HG03175 (cell line): Measurements from ENCODE around the gene METTL3.

ENCODE experiments used
- ATAC-seq: cut with Tn5 transposase; IDR thresholded peaks from one replicate; pipeline ENCODE4 v1.9.1; 2021; ENCODE audit warnings: mild to moderate bottlenecking, moderate library complexity; ENCODE audit not compliant: unreplicated experiment

The METTL3 gene

DNA sequence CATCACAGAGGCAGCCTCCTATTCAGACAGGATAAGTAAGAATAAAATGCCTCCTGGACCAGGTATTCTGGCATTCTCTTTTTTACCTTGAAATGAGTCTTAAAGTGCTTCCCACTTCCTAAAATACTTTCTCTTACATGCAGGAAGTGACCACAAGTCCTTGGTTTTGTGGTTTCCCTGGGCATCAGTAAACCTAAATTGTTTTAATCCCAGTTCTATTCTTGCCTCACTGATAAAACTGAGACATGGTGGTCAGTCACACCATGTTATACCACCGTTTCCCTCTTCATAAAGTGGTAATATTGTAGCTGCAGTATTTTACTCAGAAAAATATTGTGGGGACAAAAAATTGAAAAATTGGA is 16.2 kb upstream of the METTL3 start:
- no peak for ATAC-seq

DNA sequence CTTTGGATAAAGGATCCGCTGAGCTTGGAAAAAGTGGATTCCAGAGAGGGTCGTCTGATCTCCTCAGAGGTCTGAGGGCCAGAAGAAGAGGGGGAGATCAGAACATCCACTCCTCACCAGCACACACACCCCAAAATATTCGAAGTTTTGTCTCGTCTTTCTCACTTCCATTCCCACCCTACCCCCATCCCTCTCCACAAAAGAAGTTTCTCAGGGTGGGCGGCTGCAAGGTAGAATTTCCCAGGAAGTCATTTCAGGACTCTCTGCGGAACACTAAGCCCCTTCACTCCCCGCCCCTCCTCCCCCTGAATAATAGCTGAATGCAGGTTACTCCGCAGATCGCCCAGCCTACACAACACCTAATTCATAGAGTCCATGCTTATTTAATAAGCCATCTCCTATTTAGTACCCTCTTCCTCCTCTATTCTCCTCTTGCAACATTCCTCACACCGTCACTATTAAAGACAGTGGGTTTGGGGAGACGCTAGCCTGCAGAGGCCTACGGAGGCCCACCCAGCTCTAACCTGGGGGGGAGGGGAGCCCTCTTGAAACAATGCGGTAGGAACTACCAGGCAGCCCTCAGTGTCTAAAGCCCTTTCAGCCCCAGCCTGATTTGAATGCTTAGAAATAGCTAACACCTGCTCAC is 15.7 kb upstream of the METTL3 start:
- no peak for ATAC-seq

DNA sequence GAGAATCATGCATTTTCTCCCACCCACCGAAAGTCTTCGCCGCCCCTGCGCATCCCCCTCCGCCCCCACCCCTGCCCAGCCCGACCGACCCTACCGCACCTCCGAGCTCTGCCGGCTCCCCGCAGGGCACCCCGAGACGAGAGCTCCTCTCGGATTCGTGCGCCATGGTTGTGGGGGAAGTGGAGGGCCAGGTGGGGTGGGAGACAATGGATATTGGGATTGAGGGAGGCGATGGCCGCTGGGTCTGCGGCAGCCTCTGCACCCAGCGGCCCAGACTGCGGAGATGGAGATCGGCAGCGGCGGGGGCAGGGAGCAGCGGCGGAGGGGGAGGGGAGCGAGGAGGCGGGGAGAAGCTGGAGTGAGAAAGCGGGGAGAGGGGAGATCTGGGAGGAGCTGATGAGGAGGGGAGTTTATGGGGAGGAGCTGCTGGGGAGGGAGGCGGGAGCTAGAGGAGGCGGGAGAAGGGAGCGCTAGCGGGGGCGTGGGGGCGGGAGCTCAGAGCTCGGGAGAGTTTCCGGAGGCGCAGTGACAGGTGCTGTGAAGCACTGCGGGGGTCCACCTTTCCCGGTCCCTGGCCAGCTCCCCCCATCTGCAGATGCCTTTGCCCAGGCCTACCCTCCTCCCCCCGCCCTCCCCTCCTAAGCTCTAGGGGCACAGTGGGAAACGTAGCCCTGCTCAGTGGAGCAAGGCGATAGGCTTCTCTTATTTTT is 15.0 kb upstream of the METTL3 start, which contains the start of gene SALL2:
SALL2 (minus strand) TSS at position 385 of the 710 bp plus-strand sequence; CDS start at position 166, 219 bp downstream.
- no peak for ATAC-seq

DNA sequence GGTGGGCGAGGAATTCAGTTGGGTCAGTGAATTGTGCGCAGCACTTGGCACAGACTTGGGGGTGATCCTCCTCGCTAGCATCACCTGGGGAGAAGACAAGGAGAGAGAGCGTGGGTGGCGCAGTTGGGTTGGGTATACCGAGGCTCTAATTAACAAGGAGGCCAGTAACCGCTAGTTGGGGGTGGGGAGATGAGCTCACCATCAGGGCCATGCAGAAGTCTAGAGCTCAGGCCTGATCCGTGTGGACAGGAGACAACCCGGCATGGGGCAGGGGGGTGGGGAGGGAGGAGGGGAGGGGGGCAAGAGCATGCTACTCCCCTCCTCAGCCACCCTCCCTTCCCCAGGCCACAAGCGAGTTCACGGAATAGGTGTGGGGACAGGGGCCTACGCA is 14.4 kb upstream of the METTL3 start:
- no peak for ATAC-seq

DNA sequence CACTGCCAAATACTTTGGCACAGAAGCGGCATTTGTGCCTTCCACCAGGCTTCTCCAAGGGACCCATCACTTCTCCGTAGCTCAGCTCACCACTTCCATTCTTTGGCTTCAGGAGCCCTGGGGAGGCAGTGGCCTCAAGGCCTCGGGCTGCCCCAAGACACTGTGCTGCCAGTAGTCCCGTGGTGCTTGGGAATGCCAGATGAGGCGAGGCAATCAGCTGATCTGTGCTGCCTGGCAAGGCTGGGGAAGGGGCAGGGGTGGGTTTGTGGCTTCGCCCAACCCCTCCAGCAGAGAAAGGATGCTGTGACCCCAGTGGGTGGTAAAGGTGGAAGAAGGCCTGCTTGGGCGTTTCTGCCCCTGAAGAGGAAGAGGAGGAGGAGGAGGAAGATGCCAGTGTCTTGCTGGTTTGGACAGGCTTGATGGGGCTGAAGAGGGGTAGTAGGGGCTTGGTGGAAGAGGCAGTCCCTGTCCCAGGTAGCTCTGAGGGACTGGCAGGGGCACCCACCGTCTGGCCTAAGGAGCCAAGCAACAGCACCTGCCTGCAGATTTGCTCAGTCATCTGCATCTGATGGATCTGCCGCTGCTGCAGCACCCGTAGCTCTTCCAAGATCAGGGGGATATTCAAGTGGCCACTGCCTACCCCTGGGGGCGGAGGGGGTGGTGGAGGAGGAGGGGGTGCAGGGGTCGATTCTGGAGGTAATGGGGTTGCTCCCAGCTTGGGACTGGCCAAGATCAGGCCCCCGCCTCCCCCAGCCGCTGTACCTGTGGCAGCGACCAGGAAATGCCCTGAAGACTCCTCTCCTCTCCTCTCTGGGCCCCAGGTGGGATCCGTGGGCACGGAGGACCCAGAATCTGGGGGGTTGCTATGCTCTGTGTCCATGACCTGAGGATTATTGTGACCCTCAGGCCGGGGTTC is 13.7 kb upstream of the METTL3 start:
- no peak for ATAC-seq

DNA sequence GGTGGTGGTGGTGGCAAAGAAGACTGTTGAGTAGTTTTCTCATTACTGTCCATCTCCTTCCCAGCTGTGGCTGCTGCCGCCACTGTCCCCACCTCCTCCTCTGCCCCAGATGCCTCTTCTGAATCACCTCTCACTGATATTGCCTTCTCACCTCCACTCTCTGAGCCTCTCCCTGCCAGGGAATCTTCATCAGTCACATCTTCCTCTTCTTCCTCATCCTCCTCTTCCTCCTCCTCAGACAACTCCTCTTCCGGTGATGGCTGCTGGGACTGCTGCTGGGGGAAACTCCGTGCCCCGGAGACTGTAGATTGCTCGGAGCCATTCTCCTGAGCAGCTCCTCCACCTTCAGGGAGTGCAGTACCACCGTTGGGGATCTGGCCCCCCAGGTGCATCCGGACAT is 12.1 kb upstream of the METTL3 start:
- ATAC-seq, result no peak

DNA sequence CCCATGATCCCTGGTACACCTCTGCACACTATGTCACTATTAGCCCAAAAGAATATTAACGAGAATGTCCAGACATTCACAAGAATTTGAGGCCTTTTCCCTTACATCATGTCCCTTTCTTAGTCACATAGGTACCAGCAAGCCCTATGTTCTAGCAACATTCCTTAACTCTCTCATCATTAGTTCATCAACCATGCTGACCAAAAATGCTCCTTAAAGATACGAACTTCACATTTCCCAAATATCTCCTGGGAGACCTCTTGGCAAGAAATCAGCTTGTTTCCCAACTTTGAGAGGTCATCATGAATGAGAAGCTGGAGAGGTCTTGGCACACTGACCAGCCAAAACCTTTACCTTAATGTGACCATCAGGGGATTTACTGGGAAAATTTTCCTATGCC is 10.4 kb upstream of the METTL3 start:
- ATAC-seq, result no peak

DNA sequence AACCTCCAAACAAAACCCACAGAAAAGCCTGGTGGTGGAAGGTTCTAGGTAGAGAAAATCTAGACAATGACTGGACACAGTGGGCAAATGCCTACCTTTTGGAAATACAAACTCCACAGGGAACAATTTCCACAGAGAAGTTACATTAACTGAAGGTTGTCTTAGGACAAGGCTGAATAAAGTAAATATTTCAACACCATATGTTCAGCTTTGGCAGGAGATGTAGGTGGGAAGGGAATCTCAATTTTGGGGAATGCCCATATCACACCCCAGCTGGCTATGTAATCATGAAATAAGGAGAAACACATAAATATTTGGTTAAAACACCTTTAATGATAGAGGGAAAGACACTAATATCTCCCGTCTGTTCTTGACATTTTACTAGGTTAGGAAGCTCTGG is 9.6 kb upstream of the METTL3 start:
- ATAC-seq, result no peak

DNA sequence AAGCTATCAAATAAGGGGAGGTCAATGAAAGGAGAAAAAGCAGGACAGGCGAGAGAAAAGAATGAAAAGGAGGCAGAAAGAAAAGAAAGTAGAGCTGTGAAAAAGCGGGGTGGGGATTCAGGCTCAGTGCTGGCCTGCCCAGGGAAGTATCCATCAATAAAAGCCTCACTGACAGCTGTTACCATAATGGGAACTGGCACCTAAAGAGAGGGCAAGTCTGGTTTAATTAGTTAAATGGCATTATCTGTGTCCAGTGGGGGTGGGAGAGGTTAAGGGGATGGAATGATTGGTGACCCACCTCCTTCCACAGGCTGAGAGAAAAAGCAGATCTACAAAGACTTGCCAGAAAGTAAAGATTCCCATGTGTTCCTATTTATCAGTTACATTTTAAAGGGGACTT is 7.6 kb upstream of the METTL3 start:
- no peak for ATAC-seq

DNA sequence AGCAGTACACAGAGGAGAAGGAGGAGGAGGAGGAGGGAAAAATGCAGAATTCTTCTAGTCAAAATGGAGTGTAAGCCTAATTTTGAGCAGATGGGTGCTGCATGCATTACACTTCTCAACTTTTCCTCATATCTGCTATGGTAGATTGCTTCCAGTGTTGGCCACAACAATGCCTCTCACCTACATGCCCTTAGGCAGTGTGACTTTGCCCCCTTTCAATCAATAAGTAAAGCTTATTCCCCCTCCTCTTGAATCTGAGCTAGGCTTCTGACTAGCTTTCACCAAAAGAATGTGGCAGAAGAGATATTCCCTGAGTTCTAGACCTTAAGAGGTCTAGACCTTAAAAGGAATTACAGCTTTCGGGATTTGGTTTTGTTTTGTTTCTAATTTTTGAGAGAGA is 3.2 kb upstream of the METTL3 start:
- no peak for ATAC-seq

DNA sequence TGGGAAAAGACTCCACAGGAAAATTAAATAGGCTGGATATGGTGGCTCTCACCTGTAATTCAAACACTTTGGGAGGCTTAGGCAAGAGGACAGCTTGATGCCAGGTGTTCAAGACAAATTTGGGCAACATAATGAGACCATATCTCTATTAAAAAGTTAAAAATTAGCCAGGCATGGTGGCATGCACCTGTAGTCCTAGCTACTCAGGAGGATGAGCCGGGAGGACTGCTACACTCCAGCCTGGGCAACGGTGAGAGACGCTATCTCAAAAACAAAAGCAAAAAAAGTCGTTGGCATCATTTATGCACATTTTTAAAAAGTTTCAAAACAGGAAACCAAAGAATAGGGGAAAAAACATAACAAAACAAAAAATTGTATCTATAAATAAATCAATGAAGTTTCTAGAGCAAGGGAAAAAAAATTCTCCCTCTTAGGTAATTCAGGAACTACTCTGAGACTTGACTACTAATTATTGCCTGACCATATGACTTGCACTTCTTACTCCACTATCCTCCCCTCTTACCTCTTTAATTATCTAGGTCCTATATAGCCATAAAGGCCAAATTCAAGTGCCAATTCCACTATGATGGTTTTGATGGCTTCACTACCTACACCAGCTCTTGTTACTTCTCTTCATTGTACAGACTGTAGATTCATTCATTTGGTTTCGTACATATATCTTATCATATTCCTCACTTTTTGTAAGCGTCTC is 1.6 kb downstream of the METTL3 start:
- ATAC-seq, result no peak

DNA sequence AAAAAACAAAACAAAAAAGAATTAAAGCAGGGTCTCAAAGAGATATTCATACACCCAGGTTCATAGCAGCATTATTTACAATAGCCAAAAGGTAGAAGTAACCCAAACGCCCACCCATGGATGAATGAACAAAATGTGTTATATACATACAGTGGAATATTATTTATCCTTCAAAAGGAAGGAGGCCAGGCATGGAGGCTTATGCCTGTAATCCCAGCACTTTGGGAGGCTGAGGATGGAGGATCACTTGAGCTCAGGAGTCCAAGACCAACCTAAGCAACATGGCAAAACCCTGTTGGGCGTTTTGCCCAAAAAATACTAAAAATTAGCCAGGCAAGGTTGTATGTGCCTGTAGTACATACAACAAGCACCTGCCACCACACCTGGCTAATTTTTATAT is 4.6 kb downstream of the METTL3 start:
- ATAC-seq, result no peak

DNA sequence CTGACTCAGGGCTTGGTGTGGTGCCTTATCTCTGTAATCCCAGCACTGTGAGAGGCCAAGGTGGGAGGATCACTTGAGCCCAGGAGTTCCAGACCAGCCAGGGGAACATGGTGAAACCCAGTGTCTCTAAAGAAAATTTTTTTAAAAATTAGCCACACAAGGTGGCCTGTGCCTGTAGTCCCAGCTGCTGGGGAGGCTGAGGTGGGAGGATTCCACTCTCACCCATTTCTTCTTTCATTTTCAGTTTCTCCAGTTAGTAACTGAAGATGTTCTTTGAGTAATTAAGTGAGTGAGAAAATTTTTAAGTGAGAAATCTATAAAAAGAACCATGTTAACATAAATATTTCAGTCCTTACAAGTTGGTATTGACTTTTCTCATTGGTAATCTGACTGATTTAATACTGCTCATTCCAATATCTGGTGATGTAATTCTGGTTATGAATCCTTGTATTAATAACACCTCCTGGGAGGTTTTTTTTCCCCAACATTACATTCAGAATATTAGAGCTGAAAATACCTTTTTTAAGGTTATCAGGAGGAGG is 6.1 kb downstream of the METTL3 start:
- ATAC-seq, result peak; percentile 80

DNA sequence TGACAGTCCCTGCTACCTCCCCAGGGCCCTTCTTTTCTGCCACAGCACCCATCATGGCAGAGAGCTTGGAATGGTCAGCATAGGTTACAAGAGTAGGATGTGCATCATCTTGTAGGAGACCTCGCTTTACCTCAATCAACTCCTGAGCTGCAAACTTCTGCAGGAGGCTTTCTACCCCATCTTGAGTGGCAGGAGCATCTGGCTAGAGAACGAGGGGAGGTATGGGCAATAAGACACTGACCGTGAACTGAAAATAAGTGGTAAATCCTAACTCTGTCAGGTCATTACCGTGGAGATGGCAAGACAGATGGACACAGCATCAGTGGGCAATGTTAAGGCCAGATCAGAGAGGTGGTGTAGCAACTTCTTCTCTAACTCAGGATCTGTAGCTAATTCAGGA is 7.8 kb downstream of the METTL3 start:
- no peak for ATAC-seq

DNA sequence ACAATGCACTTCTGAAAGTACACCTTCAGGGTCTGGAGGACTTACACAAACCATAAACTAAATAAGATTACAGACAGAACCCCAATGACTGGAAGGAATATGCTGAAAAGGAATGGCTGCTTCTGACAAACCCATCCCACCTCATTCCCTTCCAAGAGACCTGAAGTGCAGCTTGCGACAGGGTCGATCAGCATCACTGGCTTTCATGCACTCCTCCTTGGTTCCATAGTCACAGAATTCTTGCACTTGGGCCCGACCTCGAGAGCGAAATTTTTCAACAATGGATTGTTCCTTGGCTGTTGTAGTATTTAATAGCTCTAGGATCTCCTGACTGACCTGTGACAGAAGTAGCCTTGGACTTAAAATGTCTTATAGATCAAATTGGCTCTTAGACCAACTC is 9.6 kb downstream of the METTL3 start:
- ATAC-seq, result no peak

DNA sequence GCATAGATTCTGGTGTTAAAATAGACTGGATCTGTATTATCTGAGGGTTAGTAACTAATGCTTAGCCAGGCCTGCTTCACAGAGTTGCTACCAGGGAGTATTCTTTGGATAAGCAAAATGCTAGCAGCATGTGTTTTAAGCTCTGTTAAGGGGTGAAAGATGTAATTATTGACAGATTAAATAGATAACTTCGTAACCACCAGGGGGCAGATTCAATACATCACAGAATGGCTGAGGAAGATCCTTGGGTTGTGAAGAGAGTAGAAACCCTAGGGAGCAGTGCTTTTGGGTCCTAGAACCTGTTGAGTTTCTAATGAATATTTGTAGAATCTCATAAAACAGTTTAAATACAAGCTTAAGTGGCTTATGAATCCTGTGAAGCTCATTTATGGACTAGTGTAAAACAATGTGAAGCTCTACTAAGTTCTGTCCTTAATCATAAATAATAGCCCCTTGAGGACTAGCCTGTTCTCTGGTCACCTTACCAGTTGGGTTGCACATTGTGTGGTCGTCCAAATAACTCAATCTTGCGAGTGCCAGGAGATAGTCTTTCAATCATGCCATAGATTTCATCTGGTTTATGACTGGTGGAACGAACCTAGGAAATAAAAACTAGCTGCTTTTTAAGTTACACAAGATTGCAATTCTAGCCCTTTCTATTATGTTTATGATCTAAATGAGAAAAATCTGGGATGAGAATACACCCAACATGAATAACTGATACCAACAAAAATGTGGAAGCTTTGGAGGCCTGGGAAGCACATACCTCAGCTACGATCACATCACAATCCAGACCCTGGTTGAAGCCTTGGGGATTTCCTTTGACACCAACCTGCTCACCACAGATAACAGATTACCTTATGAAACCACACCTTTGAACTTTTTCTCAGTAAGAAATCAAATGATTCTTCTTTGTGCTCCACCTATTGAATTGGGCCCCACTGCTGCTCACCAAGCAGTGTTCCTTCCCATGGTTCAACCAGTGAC is 12.3 kb downstream of the METTL3 start:
- ATAC-seq, result peak; percentile 58

DNA sequence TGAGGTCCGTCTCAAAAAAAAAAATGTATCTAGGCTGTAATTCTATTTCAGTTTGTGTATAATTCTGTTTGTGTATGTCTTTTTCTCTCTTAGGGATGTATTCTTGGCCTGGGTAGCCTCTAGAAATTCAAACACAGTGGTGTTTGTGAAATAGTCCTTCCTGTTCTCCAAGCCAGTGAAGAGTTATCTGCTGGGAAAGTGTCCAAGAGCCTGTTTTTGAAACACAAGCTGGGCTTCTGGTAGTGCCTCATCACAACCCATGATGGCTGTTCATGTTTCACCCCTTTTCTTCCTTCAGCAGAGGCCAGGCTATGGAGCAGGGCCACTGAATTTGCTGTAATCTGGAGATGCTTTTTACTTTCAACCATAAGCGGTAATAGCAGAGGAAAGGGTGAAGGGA is 14.7 kb downstream of the METTL3 start:
- no peak for ATAC-seq

DNA sequence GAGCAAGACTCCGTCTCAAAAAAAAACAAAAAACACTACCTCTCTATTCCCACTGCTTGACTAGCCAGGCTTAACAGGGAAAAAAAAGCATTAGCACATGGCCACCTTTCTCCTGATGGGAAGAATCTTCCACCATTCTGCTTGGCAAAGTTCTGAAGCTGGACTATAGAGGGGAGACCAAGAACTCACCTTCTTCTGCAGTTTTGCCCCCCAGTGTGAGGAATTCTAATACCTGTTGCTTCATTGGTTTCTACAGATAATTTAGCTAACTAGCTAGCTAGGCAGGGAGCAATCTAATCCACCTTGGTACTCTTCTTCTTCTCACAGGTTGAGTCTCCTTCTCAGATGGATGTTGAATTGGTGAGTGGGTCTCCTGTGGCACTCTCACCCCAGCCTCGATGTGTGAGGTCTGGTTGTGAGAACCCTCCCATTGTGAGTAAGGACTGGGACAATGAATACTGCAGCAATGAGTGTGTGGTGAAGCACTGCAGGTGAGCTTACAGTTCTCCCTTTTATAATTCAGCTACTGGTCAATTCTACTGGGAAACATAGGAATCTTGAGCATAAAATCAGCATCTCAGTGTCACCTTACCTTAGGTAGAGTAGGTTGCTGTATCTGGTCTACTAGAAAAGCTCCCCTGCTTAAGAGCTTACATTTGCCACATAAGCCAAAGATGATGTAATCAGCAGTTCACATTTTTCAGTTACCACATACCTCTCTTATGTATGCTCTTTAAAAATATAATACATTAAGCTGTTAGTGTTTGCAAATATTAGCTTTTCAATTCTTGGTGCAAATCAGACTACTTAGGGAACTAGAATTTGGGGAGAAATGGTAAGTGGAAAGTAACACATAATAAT is 16.0 kb downstream of the METTL3 start:
- ATAC-seq, result no peak

DNA sequence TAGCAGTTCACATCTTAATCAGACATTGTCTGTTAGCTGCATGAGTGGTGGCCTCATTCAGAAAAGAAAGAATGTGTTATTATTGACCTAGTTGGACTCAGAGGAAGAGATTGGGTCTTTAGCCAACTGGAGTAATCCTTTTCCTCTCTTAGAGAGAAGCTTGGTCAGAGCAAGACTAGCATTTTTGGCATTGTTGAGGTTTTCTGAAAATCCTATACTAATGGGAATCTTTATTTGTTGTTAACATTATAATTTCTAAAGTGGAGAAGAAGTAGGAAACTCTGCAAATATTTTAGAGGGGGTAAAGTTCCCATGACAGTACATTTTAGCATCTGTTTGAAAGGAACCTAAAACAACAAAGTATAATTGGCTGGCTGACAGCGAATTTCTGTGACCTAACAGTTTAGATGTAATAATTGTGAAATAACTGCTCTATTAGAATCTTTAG is 24.5 kb downstream of the METTL3 start:
- no peak for ATAC-seq
